ENCODE results near the gene NR1D2. TPM values are rescaled to one million over a fixed set of nuclear protein-coding genes. Genes with fewer than 3 reads are reported as not detected.

NR1D2 gene
- polyA plus RNA-seq, 2 of the 4 experiments (the other 2 are of a cell fraction): 7.2 to 18.6 TPM

GRCh38 chr3:23948761-23949160 is 3.7 kb downstream of the NR1D2 start:
- no peak for DNase-seq (ENCODE audit: low read depth in 1 of 2, low spot score in 1 of 2)
- POLR2A ChIA-PET: interaction anchor here (0.6 kb wide), 1 partner anchor 12 kb away, joined by 3 read pairs; no protein-coding TSS in a partner anchor
- H3K4me3 ChIP-seq: no peak overlapping the region
- H3K9me3 ChIP-seq: no peaks in the 10 kb centered on the region
- CTCF ChIA-PET: interaction anchor here (1.4 kb wide), 2 partner anchors 9 to 21 kb away, joined by 4 to 7 read pairs; no protein-coding TSS in a partner anchor
- ATAC-seq: no peak
- no peak overlapping the region for H3K27ac ChIP-seq
- WGBS (ENCODE audit: missing lambda C conversion rate): 87% methylated on average over 2 of the region's 2 CpGs
- FAIRE-seq: no peak
- TF ChIP-seq HDAC2 (IDR thresholded peaks at IDR 0.05) (no peak), POLR2AphosphoS2 (conservative IDR thresholded peaks at IDR 0.05; ENCODE audit: low read length) (no peak; the same call in 1 of the 2 replicates), RAD21 (conservative IDR thresholded peaks at IDR 0.05 in 1 of 2, IDR thresholded peaks at IDR 0.05 in 1 of 2) (no peak), TFCP2L1 (CRISPR knock-in tag; IDR thresholded peaks at IDR 0.05) (0 out of 2 replicates have a peak, but pooled peaks have one; percentile 41)
- H3K4me1 ChIP-seq: peaks cover 35% of the 10 kb centered on the region
- no peak overlapping the region for H3K4me2 ChIP-seq

GRCh38 chr3:23949784-23950183 is 4.7 kb downstream of the NR1D2 start:
- POLR2A ChIA-PET: interaction anchor here (2.8 kb wide), 1 partner anchor 33 kb away, joined by 18 read pairs; the partner anchor contains the start of genes NKIRAS1 and RPL15
- TF ChIP-seq GATA3 (IDR thresholded peaks at IDR 0.05; ENCODE audit: borderline replicate concordance) (no peak), BHLHE40 (IDR thresholded peaks at IDR 0.05; ENCODE audit: low read depth, low read length) (no peak), HEYL (CRISPR knock-in tag; IDR thresholded peaks at IDR 0.05) (no peak), TFCP2L1 (CRISPR knock-in tag; IDR thresholded peaks at IDR 0.05) (no peak), ZC3H11A (IDR thresholded peaks at IDR 0.05) (no peak), ZNF302 (CRISPR knock-in tag; IDR thresholded peaks at IDR 0.05) (no peak), EHF (CRISPR knock-in tag; IDR thresholded peaks at IDR 0.05) (no peak), MAFK (IDR thresholded peaks at IDR 0.05; ENCODE audit: partially characterized antibody) (no peak)
- TF ChIP-seq, protein P1, sequence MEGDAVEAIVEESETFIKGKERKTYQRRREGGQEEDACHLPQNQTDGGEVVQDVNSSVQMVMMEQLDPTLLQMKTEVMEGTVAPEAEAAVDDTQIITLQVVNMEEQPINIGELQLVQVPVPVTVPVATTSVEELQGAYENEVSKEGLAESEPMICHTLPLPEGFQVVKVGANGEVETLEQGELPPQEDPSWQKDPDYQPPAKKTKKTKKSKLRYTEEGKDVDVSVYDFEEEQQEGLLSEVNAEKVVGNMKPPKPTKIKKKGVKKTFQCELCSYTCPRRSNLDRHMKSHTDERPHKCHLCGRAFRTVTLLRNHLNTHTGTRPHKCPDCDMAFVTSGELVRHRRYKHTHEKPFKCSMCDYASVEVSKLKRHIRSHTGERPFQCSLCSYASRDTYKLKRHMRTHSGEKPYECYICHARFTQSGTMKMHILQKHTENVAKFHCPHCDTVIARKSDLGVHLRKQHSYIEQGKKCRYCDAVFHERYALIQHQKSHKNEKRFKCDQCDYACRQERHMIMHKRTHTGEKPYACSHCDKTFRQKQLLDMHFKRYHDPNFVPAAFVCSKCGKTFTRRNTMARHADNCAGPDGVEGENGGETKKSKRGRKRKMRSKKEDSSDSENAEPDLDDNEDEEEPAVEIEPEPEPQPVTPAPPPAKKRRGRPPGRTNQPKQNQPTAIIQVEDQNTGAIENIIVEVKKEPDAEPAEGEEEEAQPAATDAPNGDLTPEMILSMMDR (IDR thresholded peaks at IDR 0.05): no peak
- ATAC-seq (no peak), DNase-seq (ENCODE audit: low read depth in 1 of 2, low spot score in 1 of 2) (no peak), FAIRE-seq (no peak)
- no peak overlapping the region for H3K27ac ChIP-seq
- no peaks in the 10 kb centered on the region for H3K9me3 ChIP-seq
- CTCF ChIA-PET: interaction anchor here (1.3 to 1.4 kb wide), 3 partner anchors 8 to 20 kb away, joined by 3 to 7 read pairs (median 4); no protein-coding TSS in a partner anchor
- H3K4me1 ChIP-seq: peaks cover 30% of the 10 kb centered on the region
- H3K4me2 ChIP-seq: peak overlapping the region; percentile 29
- H3K4me3 ChIP-seq: no peak overlapping the region

DNA sequence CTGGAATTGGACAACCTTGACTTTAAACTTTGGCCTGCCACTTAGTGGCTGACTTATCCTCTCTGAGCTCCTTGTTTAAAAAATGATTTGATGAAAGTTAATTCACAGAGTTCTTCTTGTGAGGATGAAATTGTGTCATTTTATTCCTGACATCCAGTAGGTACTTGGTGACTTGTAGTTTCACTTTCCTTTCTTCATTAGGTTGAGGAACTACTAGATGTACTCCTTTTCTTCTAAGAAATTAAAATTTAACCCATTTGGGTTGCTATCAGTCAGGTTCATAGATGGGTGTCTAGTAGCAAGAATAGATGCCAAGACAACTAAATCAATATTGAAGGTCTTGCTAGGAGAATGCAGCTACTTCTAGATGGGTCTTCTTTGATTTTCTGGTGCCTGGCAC is 5.2 kb downstream of the NR1D2 start:
- Histone ChIP-seq H3K4me2 (peak overlapping the region; percentile 29), H3K9me3 (no peaks in the 10 kb centered on the region), H3K27ac (no peak overlapping the region), H3K4me3 (no peak overlapping the region), H3K4me1 (peaks cover 30% of the 10 kb centered on the region)
- FAIRE-seq: no peak
- ChIA-PET CTCF (interaction anchor here (1.3 to 1.4 kb wide), 2 partner anchors 12 to 19 kb away, joined by 3 to 4 read pairs; no protein-coding TSS in a partner anchor), POLR2A (interaction anchor here (0.6 to 2.8 kb wide), 2 partner anchors 33 to 55 kb away, joined by 3 to 18 read pairs; partner anchors contain the start of genes NKIRAS1 and RPL15)
- no peak for DNase-seq (ENCODE audit: low read depth in 1 of 2, low spot score in 1 of 2)
- no peak for ATAC-seq
- TF ChIP-seq CBX2 (IDR thresholded peaks at IDR 0.05; ENCODE audit: borderline replicate concordance, low read depth) (no peak), FOSL2 (IDR thresholded peaks at IDR 0.05) (no peak), FOSL2 (CRISPR knock-in tag; IDR thresholded peaks at IDR 0.05) (no peak)

DNA sequence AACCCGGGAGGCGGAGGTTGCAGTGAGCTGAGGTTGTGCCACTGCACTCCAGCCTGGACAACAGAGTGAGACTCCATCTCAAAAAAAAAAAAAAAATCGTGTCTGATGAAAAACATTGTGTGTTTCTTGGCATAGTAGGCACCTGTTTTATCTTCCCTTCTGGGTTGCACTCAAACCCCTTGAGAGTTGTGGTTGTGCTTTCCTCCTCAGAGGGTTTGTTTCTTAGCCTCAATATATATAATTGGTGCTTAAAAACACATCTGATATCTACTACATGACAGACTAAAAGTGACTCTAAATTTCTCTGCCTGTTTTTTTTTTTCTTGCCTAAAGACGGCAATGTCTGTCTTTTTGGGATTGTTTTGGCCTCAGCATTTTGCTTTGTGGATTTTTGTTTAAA is 7.6 kb downstream of the NR1D2 start:
- Histone ChIP-seq H3K4me3 (no peak overlapping the region), H3K27ac (no peak overlapping the region), H3K4me1 (peaks cover 18% of the 10 kb centered on the region; the same call in 2 of the 3 replicates), H3K9me3 (no peaks in the 10 kb centered on the region), H3K4me2 (no peak overlapping the region)
- ATAC-seq (no peak), DNase-seq (ENCODE audit: low read depth in 1 of 2, low spot score in 1 of 2) (no peak), FAIRE-seq (no peak)
- 83% methylated on average over 4 of the region's 4 CpGs for WGBS (ENCODE audit: missing lambda C conversion rate)
- TF ChIP-seq E2F6 (IDR thresholded peaks at IDR 0.05; ENCODE audit: borderline replicate concordance, low read depth): no peak
- no peak for TF ChIP-seq MAZ (IDR thresholded peaks at IDR 0.05; ENCODE audit: borderline replicate concordance, low read depth, low read length)
- TF ChIP-seq HDAC2 (IDR thresholded peaks at IDR 0.05): no peak
- no peak for TF ChIP-seq TP53 (CRISPR knock-in tag; IDR thresholded peaks at IDR 0.05)
- ChIA-PET POLR2A (no interaction called here), CTCF (interaction anchor here (1.1 kb wide), 1 partner anchor 118 kb away, joined by 4 read pairs; no protein-coding TSS in a partner anchor)

Data from A549 (cell line).